CD14-positive monocyte (primary cell): ENCODE measurements around the gene MAN1C1. TPM values are rescaled to one million over a fixed set of nuclear protein-coding genes. Genes with fewer than 3 reads are reported as not detected.
A peak's percentile ranks its signal among the peaks of the same experiment; 100 is the strongest.

ENCODE experiments used
- DNase-seq, 3 donors: peaks; one replicate each; pipeline ENCODE4 v3.0.0-alpha.2; 2011 to 2022
- H2AFZ ChIP-seq: 2 replicates; pipeline ENCODE4 v1.6.0; 2012; ENCODE audit warnings: mild to moderate bottlenecking, low read depth, low read length, inconsistent platforms; ENCODE audit not compliant: insufficient read depth, poor library complexity, severe bottlenecking
- H3K27ac ChIP-seq, 2 donors: 1 replicate in 1 of 2; 2 replicates in 1 of 2; pipeline ENCODE4 v1.5.1; 2012 to 2013; ENCODE audit warnings: low read length in 2 of 2, control low read depth in 1 of 2, inconsistent platforms in 1 of 2, low read depth in 1 of 2, mild to moderate bottlenecking in 1 of 2
- H3K27me3 ChIP-seq, 2 donors: one replicate each; pipeline versions ENCODE4 v1.6.0 to v1.6.1; 2011 to 2013; ENCODE audit warnings: low read length in 2 of 2; ENCODE audit not compliant: control insufficient read depth in 2 of 2, insufficient read depth in 2 of 2
- H3K36me3 ChIP-seq, 2 donors: replicated peaks in 1 of 2; 1 replicate in 1 of 2; 2 replicates in 1 of 2; pipeline versions ENCODE4 v1.5.1 to v1.6.1; 2012 to 2013; ENCODE audit warnings: low read length in 2 of 2, control low read depth in 1 of 2, inconsistent platforms in 1 of 2, mild to moderate bottlenecking in 1 of 2; ENCODE audit not compliant: insufficient read depth in 2 of 2, control insufficient read depth in 1 of 2
- H3K4me1 ChIP-seq, 2 donors: 1 replicate in 1 of 2; 2 replicates in 1 of 2; pipeline versions ENCODE4 v1.5.1 to v1.6.1; 2012 to 2013; ENCODE audit warnings: low read length in 2 of 2, control low read depth in 1 of 2, inconsistent platforms in 1 of 2, mild to moderate bottlenecking in 1 of 2, moderate library complexity in 1 of 2; ENCODE audit not compliant: insufficient read depth in 2 of 2, control insufficient read depth in 1 of 2
- H3K4me2 ChIP-seq: replicated peaks from 2 replicates; pipeline ENCODE3; 2012; ENCODE audit warnings: low read length, moderate library complexity, mild to moderate bottlenecking; ENCODE audit not compliant: poor library complexity, severe bottlenecking; ENCODE audit errors: extremely low read depth
- H3K4me3 ChIP-seq, 3 experiments: fragments of 200-600 bp in 1 of 3; sonication (generic) in 1 of 3; replicated peaks in 1 of 3; 1 replicate in 2 of 3; 2 replicates in 1 of 3; pipeline ENCODE4 v1.5.1; 2011 to 2013; ENCODE audit warnings: low read length in 3 of 3, mild to moderate bottlenecking in 3 of 3, control low read depth in 2 of 3, low read depth in 2 of 3, inconsistent platforms in 1 of 3, moderate library complexity in 1 of 3
- H3K79me2 ChIP-seq: 2 replicates; pipeline ENCODE4 v1.6.0; 2012; ENCODE audit warnings: mild to moderate bottlenecking, control low read depth, inconsistent platforms, low read length, moderate library complexity; ENCODE audit not compliant: insufficient read depth
- H3K9ac ChIP-seq: 2 replicates; pipeline ENCODE4 v1.6.0; 2017; ENCODE audit warnings: low read length, mild to moderate bottlenecking; ENCODE audit not compliant: insufficient read depth, poor library complexity, severe bottlenecking
- H3K9me3 ChIP-seq, 2 donors: replicated peaks in 1 of 2; 1 replicate in 1 of 2; 2 replicates in 1 of 2; pipeline versions ENCODE4 v1.5.1 to v1.6.1; 2012 to 2013; ENCODE audit warnings: low read length in 2 of 2, control low read depth in 1 of 2; ENCODE audit not compliant: control insufficient read depth in 1 of 2, insufficient read depth in 1 of 2
- H4K20me1 ChIP-seq: 2 replicates; pipeline ENCODE4 v1.6.0; 2012; ENCODE audit warnings: mild to moderate bottlenecking, low read length, control low read depth, moderate library complexity; ENCODE audit not compliant: insufficient read depth
- H3K27ac Mint-ChIP-seq, 7 donors: one replicate each; pipeline ENCODE4 v1.8.0; 2020; ENCODE audit warnings: mild to moderate bottlenecking in 7 of 7, mixed read lengths in 7 of 7, moderate library complexity in 6 of 7, inconsistent platforms in 2 of 7
- H3K27me3 Mint-ChIP-seq, 3 donors: one replicate each; pipeline ENCODE4 v1.8.0; 2021 to 2022; ENCODE audit warnings: low read depth in 3 of 3, mild to moderate bottlenecking in 3 of 3, mixed read lengths in 3 of 3, moderate library complexity in 3 of 3, inconsistent platforms in 1 of 3
- H3K36me3 Mint-ChIP-seq, 2 donors: one replicate each; pipeline ENCODE4 v1.8.0; 2020; ENCODE audit warnings: mixed read lengths in 2 of 2, inconsistent platforms in 1 of 2, mild to moderate bottlenecking in 1 of 2
- H3K4me1 Mint-ChIP-seq: one replicate; pipeline ENCODE4 v1.8.0; 2020; ENCODE audit warnings: mild to moderate bottlenecking, mixed read lengths
- H3K4me3 Mint-ChIP-seq, 2 donors: one replicate each; pipeline ENCODE4 v1.8.0; 2020; ENCODE audit warnings: mild to moderate bottlenecking in 2 of 2, mixed read lengths in 2 of 2, moderate library complexity in 1 of 2
- H3K9me3 Mint-ChIP-seq, 7 donors: one replicate each; pipeline ENCODE4 v1.8.0; 2020 to 2022; ENCODE audit warnings: mixed read lengths in 7 of 7, mild to moderate bottlenecking in 6 of 7, moderate library complexity in 6 of 7, inconsistent platforms in 2 of 7
- WGBS: methylation state at CpG from one replicate; pipeline ENCODE4 v1.1.5; 2013; ENCODE audit warnings: missing lambda C conversion rate; ENCODE audit not compliant: insufficient coverage; 5-methylcytosine and 5-hydroxymethylcytosine counted together
- intact Hi-C, 2 donors: fragments of 100-400 bp; cut with micrococcal nuclease; formaldehyde crosslinking; loops; one replicate each; pipeline versions ENCODE4 v1.15.0 to v1.15.1; 2023
- polyA plus RNA-seq, 3 donors: library from polyadenylated mRNA; depleted of rRNA in 1 of 3; unstranded in 2 of 3; stranded (reverse) in 1 of 3; fragments of 300-500 nt in 2 of 3; fragments of >200 nt in 1 of 3; fragmentation: Illumina TruSeq in 2 of 3; gene quantifications; 1 replicate in 2 of 3; 2 replicates in 1 of 3; pipeline ENCODE4 v1.2.3, GENCODE V29; 2012 to 2021
- TF ChIP-seq, protein P1 (sequence below): fragments of 200-600 bp; IDR thresholded peaks from one replicate; pipeline ENCODE4 v1.8.0; 2022; ENCODE audit warnings: antibody characterized with exemption, mild to moderate bottlenecking

Gene MAN1C1
- polyA plus RNA-seq, 3 donors, result 1.2 to 7.2 (median 1.7) TPM

DNA sequence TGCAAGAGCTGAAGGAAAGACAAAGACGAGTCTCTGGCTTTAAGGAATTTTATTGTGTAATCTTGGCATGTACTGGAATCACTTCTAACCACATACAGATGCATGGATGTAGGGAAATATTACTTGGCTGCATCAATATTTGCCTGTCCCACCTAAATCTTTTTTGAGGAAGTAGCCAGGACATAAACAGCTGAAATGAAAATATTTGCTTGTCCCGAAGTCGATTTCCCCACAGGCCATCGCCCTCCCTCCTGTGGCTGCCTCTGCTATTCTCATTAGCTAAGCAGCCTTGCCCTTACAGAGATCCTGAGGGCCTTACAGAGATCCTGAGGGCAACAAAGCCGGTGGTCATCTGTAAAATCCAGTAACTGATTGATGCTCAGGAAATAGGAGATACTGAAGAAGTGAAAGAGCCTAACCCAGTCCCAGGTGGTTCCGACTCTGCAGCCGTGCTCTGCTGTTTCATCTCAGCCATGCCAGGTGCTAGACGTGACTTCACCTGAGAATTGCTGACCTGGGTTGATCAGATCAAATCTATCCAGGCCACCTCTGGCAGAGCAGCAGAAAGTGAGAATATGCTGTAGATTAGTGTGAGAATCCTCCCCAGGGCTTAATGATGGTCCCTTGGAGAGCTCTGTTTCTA lies 25.5 kb downstream of the MAN1C1 start:
- no peak overlapping the region for H3K27ac Mint-ChIP-seq
- no peak overlapping the region for H3K27ac ChIP-seq
- peaks cover 1 to 13% (median 6%) of the 10 kb centered on the region in 7 donors for H3K9me3 Mint-ChIP-seq
- no peaks in the 10 kb centered on the region for H3K79me2 ChIP-seq
- TF ChIP-seq, protein P1, sequence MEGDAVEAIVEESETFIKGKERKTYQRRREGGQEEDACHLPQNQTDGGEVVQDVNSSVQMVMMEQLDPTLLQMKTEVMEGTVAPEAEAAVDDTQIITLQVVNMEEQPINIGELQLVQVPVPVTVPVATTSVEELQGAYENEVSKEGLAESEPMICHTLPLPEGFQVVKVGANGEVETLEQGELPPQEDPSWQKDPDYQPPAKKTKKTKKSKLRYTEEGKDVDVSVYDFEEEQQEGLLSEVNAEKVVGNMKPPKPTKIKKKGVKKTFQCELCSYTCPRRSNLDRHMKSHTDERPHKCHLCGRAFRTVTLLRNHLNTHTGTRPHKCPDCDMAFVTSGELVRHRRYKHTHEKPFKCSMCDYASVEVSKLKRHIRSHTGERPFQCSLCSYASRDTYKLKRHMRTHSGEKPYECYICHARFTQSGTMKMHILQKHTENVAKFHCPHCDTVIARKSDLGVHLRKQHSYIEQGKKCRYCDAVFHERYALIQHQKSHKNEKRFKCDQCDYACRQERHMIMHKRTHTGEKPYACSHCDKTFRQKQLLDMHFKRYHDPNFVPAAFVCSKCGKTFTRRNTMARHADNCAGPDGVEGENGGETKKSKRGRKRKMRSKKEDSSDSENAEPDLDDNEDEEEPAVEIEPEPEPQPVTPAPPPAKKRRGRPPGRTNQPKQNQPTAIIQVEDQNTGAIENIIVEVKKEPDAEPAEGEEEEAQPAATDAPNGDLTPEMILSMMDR, result no peak
- no peak overlapping the region for H3K4me3 ChIP-seq
- 36% methylated on average over 7 of the region's 8 CpGs for WGBS
- H2AFZ ChIP-seq, result no peak overlapping the region
- H4K20me1 ChIP-seq, result peaks cover 40% of the 10 kb centered on the region
- H3K27me3 Mint-ChIP-seq, result peaks cover 4 to 14% (median 7%) of the 10 kb centered on the region in 3 donors
- H3K36me3 ChIP-seq, result peaks cover 2 to 15% of the 10 kb centered on the region in 2 donors
- DNase-seq, result no peak
- H3K9me3 ChIP-seq, result peaks cover 0 to under 1% of the 10 kb centered on the region in 2 donors
- peaks cover 8 to 10% of the 10 kb centered on the region in 2 donors for H3K4me1 ChIP-seq
- no peak overlapping the region for H3K9ac ChIP-seq
- peaks cover 13% of the 10 kb centered on the region for H3K4me1 Mint-ChIP-seq
- no peak overlapping the region for H3K4me3 Mint-ChIP-seq
- H3K36me3 Mint-ChIP-seq, result peaks cover 26 to 28% of the 10 kb centered on the region in 2 donors
- H3K27me3 ChIP-seq, result no peaks in the 10 kb centered on the region
- intact Hi-C loops, result no loop called here
- H3K4me2 ChIP-seq, result no peak overlapping the region

DNA sequence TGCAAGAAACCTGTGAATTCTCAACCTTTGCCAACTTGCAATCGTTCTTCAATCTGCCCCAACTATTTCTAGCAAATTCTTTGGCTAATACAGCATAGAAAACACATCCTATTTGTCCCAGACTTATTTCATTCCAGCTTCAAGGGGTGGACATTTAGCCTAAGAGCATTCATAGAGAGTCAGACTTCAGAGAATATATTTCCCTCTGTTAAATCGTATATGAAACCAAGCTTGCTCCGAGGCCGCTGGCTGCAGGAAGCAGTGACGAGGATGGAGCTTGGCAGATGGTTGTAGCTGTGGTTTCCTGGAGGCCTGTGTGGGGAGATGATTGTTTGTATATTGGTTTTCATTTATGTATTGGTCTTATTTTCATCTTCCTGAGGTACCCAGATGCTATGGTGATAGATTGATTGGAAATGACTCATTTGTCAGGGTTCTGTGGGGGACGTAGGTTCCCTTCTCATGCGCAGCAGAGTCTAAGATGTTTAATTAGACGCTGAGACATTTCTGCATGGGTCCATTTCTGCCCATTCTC lies 26.1 kb downstream of the MAN1C1 start:
- Mint-ChIP-seq H3K36me3 (peaks cover 26% of the 10 kb centered on the region in 2 donors), H3K4me3 (no peak overlapping the region), H3K27ac (peak overlapping the region in 1 of 7 donors; percentile 75), H3K27me3 (peaks cover 4 to 15% (median 7%) of the 10 kb centered on the region in 3 donors), H3K9me3 (peaks cover 1 to 12% (median 4%) of the 10 kb centered on the region in 7 donors), H3K4me1 (peaks cover 13% of the 10 kb centered on the region)
- Histone ChIP-seq H2AFZ (no peak overlapping the region), H3K9me3 (no peaks in the 10 kb centered on the region), H3K27me3 (no peaks in the 10 kb centered on the region), H4K20me1 (peaks cover 46% of the 10 kb centered on the region), H3K4me2 (no peak overlapping the region), H3K36me3 (peaks cover 2 to 15% of the 10 kb centered on the region in 2 donors), H3K9ac (no peak overlapping the region), H3K4me3 (no peak overlapping the region), H3K27ac (no peak overlapping the region), H3K4me1 (peaks cover 8 to 10% of the 10 kb centered on the region in 2 donors), H3K79me2 (no peaks in the 10 kb centered on the region)
- 0% methylated on average over 3 of the region's 8 CpGs for WGBS
- intact Hi-C loops, result no loop called here
- TF ChIP-seq, protein P1, result no peak
- DNase-seq, result no peak
